Glomerular endothelial cell (primary cell): ENCODE data around the gene KRT76. TPM values are rescaled to one million over a fixed set of nuclear protein-coding genes. Genes with fewer than 3 reads are reported as not detected.

Experiments used
- DNase-seq: peaks from one replicate; pipeline ENCODE4 v3.0.0-alpha.2; 2011; ENCODE audit warnings: low read depth, low spot score; ENCODE audit errors: extremely low read depth
- total RNA-seq: library from RNA; depleted of rRNA; stranded (reverse); fragments of >200 nt; gene quantifications from 2 replicates; pipeline ENCODE4 v1.2.3, GENCODE V29; 2015

The KRT76 gene
- total RNA-seq, 1 donor from 2014 or later = not detected

DNA sequence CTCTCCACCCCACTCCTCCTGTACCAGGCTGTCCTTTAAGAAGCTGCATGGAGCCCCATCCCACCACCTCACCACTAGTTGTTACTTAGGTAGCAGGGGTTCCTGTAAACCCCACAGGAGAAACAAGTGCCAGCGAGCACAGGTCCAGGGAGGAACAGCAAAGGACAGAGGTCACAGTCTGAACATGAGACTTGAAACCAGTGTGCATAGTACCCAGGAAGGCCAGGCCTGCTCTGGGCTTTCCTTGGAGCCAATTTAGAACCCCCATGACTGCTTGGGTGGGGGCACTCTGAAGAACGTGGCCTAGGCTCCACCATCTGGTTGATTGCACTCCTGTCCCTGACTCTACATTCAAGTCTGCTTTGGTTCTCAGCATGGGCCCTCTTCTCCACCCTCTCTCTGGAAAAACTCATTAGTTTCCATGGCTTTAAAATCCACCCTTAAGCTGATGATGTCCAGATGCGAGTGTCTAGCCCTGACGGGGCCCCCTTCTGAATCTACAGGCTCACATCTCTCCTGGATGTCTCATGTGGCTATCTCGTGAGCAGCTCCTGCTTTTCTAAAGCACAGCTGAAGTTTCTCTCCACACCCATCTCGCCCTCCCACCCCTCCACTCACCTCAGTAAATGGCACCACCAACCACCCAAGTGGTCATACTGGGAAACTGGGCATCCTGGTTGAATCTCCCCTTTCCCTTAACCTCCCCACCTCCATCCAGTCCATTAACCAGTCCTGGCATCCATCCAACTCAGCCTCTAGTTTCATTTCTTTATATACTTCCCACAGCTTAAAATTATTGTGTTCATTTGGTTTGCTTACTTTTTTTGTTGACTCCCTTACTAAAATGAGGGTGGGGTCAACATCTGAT is 10.4 kb upstream of the KRT76 start:
- DNase-seq = no peak

DNA sequence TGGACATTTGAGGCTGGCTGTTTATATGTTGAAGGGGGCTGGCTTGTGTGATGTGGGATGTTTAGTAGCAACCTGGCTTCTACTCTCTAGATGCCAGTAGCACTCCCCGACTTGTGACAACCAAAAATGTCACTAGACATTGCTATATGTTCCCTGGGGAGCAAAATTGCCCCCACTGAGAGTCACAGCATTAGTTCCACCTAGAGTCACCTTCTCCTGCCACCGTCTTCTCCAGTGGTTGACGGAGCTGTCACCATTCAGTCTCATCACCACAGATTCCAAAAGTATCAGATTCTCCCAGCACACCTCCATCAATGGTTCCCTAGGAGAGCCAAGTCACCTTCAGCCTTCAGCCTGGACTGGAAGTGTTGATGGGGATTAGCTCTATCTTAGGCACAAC is 7.8 kb upstream of the KRT76 start:
- no peak for DNase-seq

DNA sequence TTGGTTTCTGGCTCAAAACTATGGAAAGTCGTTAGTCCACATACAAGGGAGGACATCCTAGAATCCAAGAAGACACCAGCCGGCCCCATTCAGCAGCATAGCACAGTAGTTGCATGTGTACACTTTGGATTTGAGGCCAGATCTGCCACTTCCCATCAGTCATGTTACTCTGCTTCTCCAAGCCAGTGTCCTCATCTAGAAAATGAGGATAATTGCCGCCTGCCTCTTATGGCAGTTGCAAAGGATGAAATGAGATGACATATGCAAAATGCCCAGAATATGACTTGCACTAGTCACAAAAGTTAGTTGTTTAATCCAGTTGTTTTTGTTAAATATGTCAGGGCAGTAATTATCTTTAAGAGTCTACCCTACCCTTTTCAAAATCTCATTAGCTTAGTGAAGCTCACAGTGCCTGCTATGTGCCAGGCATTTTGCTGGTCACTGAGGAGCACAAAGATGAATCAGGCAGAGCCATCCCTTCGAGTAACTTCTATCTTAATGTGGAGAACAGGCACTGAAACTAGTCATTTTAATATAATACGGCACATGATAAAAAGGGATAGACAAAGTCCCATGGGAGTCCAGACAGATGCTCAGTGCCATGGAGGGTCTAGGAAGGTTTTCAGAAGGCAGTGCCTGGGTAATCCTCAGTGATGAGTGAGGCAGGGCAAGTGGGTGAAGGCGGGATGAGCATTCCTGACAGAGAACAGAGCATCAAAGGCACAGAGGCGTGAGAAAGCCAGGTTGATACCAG is 6.6 kb upstream of the KRT76 start:
- no peak for DNase-seq

DNA sequence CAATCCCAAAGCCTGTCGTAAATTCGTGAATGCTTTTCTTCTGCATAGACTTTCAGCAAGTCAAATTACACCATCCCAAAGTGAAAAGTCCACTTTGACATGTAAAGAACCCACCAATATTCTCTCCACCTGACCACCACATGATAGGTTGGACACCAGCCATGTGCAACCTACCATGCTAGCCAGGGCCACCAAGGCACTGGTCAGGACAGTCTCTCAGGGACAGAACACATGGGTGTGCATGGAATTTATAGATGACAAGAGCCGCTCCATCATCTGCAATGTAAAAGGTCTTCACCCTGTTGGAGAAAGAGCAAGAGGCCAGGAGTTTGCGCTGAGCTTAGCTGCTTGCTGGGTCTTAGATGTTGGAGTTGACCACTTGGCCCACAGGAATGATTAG is 5.4 kb upstream of the KRT76 start:
- no peak for DNase-seq

DNA sequence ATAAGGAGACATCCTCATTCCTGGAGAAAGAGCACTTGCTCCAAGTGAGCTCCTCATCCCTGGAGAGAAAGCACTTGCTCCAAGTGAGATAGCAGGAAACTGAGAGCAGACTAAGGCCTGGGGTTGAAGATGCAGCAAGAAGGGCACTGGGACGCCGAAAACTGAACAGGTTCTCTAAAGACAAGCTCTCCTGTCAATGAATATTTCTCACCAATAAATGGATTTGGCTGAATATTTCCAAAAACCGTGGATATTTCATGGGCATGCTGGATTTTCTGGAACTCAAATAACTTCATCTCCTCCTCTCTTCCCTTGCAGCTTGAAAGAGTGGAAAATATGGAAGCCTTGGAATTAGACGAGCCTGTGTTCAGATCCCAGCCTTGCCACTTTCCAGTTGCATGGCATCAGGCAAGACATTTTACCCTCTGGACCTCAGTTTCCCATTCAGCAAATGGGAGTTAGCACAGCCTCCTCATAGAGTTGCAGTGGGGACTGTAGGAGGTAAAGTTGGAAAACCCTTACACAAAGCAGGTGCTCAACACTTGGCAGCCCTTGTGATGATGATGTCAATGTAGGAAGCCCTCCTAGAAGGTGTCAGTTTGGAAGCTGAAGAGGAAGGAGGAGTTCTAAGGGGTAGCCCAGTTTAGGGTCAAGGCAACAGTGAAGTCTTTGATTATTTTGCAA is 4.4 kb upstream of the KRT76 start:
- DNase-seq = no peak

DNA sequence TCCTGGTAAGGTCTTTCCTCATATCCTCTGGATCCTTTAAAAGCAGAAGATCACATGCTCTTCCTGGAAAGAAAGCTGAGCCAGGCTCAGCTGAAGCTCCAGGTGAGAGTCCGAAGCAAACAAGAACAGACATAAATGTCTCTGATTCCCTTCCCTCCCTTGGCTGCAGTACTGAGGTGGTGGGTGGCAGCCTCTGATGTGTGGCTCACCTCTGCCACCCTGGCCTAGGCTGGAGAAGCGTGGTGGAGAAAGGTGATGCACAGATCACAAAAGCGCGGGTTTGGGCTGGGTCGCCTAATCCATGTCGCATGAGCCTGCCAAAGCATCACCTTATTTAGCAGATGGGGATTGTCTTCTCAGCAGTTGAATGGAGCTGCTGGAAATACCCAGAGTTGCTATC is 2.8 kb upstream of the KRT76 start:
- no peak for DNase-seq

DNA sequence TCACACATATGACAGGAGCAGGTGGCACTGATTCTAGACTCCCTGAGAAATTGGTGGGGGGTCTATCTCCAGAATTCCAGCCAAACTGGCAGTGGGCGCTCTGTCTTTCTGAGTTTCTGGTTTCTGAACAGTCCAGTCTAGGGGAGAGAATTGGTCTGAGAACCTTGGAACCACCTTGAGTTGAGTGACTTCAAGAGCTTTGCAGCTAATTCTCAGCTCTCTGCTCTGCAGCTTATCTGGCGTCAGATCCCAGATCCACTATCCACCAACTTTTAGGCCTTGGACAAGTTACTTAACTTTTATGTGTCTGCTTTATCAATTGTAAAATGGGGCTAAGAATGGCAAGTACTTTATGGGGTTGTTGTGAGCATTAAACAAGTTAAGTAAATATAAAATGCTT is 1.7 kb upstream of the KRT76 start:
- no peak for DNase-seq

DNA sequence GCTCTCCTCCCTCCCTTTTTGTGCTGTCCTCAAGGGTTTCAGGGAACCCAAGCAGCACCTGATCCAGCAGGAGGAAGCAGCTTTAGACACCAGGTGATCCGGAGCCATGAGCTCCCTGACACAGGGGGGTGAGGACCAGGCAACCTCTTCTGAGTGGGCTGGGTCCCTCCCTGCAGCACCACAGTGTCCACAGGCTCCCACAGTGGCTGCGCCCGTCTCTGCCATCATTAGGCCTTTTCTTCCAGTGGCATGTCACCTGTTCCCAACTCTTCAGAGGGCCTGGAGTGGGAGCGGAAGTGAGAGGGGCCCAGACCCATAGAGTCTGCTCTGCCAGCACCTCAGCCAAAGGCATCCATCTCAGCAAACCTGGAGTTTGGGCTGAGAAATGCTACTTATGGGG is 421 bp upstream of the KRT76 start:
- no peak for DNase-seq

DNA sequence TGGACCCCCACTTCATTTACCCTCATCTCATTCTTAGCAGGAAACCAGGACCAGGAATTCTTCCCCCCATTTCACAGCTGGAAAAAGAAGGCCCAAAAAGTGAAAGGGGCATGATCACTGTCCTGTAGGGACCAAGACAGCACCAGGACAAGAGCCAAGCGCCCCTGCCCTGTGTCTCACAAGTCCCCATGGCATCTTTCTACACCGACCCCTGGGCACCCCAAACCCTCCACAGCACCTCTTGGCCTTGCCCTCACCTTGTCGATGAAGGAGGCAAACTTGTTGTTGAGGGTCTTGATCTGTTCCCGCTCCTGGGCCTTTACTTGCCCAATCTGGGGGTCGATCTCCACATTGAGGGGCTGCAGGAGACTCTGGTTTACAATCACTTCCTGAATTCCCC is 710 bp downstream of the KRT76 start:
- no peak for DNase-seq

DNA sequence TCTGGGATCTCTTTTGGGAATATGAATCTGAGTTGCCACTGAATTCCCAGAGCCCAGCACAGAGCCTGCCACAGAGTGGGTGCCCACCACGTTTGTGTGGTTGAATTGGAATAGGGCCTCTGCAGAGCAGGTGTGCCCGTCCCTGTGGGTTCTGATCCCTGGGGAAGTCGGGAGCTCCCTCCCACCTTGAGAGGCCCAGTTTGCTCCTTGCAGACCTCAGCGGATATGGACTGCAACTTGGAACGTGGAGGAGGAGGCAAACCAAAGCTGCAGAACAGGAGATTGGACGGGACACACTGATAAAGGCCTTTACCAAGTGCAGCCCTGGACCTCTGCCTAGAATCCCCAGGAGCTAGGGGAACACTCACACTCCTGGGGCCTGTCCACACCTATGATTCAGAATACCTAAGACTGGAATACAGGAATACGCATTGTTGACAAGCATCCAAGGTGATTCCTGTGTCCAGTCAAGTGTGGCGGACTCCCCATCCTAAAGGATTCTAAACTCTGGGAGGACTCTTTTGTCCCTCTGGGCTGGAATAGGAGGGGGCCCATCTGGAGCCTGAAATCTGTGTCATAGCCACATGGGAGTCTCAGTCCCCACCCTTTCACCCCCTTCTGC is 2.4 kb downstream of the KRT76 start:
- DNase-seq = no peak

DNA sequence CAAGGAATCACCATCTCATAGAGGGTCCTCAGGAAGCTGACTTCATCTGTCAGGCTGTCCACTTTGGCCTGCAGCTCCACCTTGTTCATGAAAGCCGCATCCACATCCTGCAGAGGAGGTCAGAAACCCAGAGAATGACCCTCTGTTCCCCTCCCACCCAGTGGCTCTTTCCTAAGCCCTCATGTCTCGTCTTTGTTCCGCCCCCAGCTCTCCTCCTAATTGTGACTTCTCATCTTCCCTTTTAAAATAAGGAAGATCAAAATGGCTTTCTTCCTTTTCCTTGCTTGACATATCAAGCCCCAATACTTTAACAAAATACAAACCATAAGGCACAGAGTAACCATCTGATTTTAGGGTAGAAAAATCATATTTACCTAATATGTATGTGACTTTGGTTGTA is 4.4 kb downstream of the KRT76 start:
- DNase-seq = no peak

DNA sequence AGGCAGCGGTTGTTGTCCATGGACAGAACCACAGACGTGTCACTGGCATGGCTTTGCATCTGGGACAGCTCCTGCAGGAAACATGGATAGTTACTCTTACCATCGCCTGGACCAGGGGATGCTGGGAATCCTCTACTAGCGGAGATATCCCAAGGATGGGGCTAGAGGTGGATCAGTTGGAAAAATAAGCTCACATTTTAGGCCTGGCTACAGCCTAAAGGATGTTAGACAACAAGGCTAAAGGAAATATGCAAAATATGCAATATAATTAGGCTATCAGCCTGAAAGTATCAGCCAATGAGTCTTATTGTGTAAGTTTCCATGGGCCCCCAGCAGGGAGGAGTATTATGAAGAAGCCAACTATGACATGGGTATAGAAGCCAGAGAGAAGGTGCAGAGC is 5.0 kb downstream of the KRT76 start:
- no peak for DNase-seq

DNA sequence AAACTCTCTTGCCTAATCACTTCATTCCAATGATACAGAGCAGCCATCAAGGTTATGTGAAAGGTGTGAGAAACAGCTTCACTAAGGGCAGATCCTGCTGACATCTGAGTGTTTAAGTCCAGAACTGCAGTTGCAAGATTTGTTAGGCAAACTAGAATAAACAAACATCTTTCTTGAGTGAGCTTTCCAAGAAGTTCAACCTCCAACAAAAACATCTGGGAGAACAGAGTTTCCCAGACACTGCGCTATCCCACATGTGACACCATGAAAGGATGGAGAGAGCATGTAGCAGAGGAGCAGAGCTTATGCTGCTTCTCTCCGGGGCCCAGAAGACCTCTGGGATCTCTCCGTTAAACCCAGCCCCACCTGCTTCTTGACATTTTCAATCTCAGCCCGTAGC is 5.6 kb downstream of the KRT76 start:
- no peak for DNase-seq

DNA sequence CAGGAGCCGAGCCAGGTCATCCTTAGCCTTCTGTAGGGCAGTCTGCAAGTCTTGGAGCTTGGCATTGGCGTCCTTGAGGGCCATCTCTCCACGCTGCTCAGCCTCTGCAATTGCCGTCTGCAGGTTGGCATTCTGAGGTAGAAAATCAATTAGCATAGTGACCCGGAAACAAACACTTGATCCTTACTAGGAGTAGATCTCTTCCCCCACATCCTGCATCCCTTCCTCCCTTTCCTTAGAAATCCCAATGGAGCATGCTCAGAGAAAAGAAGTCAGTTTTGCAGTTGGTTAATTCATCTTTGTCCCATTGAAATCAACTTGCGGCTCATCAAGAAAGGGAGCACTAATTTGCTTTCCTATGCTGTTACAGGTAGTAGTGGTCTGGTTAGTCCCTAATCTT is 6.1 kb downstream of the KRT76 start:
- no peak for DNase-seq

DNA sequence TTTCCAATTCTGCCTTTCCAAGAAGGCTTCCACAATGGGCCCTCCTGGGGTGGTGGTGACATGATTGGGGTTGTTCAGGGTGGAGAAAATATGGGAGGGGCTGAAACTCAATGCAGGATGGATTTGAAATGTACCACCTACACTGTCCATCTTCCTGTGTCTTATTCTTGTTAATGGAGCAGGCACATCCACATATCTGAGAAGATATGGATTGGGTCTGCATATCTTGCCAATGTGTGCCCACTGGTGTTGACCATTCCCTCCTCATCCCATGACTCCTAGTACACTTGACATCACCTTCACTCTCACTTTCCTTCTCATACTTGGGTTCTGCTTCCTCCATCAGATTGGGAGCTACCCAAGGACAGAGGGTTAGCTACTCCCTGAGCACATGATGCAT is 7.2 kb downstream of the KRT76 start:
- DNase-seq = no peak

DNA sequence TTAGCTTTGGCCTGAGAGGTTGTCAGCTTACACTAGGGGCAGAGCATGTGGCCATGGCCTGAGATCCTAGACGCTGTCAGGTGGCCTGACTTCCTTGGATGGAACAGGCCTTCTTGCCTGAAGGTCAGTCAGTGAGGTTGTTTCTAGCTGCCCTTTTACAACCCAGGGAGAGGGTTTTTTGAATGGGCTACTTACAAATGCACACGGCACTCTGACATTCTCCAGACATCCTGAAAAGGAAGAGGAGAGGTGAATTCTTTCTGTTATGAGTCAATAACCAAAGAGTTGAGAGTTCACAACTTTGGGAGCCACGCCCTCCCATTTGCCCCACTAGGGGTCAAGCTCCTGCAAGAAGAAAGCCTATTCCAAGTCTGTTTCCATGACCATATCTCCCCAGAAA is 7.8 kb downstream of the KRT76 start:
- DNase-seq = no peak

DNA sequence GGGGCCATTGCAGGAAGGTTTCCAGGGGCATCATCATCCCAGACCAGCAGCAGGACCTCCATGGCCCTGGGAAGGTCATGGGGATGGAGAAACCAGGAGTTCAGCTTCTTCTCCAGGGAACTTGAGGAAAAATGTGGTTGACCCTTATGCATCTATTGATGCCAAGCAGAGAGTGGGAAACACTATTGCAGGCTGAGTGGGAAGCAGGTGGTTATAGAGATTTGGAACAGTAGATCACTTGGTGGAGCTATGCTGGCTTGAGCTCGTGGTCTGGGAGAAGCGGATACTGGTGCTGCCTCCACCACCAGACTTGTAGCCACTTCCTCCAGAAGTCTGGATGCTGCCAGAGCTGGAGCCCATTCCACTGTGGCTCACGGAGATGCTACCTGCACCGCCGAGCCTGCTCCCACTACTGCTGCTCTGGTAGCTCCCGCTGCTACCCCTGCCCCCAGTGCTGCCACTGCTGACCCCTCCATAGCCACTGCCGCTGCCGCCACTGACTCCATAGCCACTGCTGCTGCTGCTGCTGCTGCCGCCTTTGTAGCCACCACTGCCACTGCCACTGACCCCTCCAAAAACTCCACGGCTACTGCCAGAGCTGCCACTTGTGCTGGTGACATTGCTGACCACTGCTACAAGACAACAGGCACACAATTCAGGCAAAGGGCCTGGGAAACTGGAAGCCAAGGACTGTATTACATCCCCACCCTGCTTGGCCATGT is 8.5 kb downstream of the KRT76 start:
- no peak for DNase-seq

DNA sequence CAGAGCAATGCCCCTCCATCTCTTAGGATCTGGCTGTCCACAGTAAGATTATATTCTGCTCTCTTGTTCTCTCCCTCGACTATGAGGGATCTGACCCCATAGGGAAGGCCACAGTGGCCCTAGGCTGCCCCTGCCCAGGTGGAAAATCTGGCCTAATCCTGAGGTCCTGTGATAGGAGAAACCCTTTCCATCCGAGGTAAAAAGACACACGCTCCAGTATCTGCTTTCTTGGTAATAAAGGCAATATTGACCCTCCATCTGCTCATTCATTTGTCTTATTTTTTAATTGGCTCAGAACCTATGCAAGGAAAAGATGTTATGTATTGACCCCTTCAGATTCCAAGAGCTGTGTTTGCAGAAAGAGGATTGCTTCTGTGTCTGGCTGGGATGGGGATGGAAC is 9.7 kb downstream of the KRT76 start:
- DNase-seq = no peak

DNA sequence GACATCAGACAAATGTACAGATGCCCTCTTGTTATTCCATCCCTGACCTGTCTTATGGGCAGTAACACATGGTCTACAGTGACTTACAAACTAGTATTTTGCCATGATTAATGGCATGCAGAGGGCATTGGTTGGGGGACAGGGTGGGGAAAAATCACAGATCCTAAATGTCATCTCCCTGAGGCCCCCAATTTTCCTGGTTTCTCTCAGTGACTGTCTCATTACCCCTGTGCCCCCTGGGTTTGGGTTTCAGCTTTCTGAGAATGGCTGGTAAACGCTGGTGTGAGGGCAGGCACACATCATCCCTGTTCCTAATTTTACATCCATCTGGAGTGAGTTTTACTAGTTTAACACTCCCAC is 10.1 kb downstream of the KRT76 start:
- DNase-seq = no peak

DNA sequence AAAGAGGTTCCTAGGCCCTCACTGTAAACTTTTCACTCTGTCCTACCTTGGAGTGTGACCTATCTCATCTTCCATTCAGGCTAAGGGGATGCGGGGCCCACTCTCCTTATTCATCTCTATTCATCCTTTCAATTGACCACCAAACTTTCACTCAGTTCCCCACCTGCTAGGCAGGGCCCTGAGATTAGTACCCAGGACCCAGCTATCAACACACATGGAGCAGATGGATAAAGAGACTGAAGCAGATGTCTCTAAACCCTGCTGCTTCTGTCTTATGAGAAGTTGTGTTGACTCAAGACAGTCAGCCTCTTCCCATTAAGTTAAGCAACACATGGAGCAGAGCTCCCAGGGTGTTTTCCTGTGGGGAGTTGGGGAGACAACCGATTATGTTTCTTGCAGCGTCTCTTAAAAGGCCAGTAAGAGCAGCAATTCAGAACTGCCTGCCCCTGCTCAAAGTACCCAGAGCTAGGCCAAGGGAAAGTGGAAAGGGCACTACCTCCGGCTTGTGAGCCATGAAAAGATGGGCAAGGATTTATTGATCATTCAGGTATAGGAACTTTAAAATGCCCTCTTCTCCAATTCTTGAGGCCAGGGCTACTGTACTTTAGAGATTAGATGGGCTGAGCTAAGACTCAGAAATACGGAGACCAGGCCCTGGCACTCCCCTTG is 10.7 kb downstream of the KRT76 start:
- no peak for DNase-seq
